Stimulated activated CD4-positive, alpha-beta T cell treated with anti-CD3 and anti-CD28 coated beads, Interleukin-4, amount 100 ng/mL, for 1 hour (primary cell): ENCODE results near the gene NSMF.

ENCODE experiments used
- DNase-seq: peaks from one replicate; pipeline ENCODE4 v3.0.0-alpha.2; 2020

NSMF gene

GRCh38 chr9:137444106-137444790 lies 14.9 kb downstream of the NSMF start:
- no peak for DNase-seq

- no peak for DNase-seq
Measured at GRCh38 chr9:137441935-137442321, 17.2 kb downstream of the NSMF start.

GRCh38 chr9:137441289-137441934 lies 17.7 kb downstream of the NSMF start, which contains the start of gene ENTPD8:
Gene ENTPD8 (minus strand): TSS chr9:137441357. CDS start chr9:137438285, 3,072 bp downstream.
- DNase-seq, result no peak

- no peak for DNase-seq
Measured at GRCh38 chr9:137439158-137439714, 19.9 kb downstream of the NSMF start.

- DNase-seq, result no peak
Measured at GRCh38 chr9:137438591-137439157, 20.5 kb downstream of the NSMF start.

- DNase-seq, result no peak
Measured at GRCh38 chr9:137437691-137438590, 21.2 kb downstream of the NSMF start.

GRCh38 chr9:137436761-137437600 lies 22.2 kb downstream of the NSMF start:
- DNase-seq, result no peak

- no peak for DNase-seq
Measured at GRCh38 chr9:137435980-137436760, 23.0 kb downstream of the NSMF start.

GRCh38 chr9:137435381-137435891 lies 23.7 kb downstream of the NSMF start:
- no peak for DNase-seq

- no peak for DNase-seq
Measured at GRCh38 chr9:137434498-137435380, 24.4 kb downstream of the NSMF start.

- DNase-seq, result no peak
Measured at GRCh38 chr9:137433916-137434431, 25.2 kb downstream of the NSMF start.

- no peak for DNase-seq
Measured at GRCh38 chr9:137433349-137433915, 25.7 kb downstream of the NSMF start.

- no peak for DNase-seq
Measured at GRCh38 chr9:137432687-137433348, 26.3 kb downstream of the NSMF start.

GRCh38 chr9:137431416-137431931 lies 27.7 kb downstream of the NSMF start:
- DNase-seq, result no peak

GRCh38 chr9:137430723-137431415 lies 28.3 kb downstream of the NSMF start:
- no peak for DNase-seq

- no peak for DNase-seq
Measured at GRCh38 chr9:137429974-137430722, 29.0 kb downstream of the NSMF start.

GRCh38 chr9:137429546-137429890 lies 29.6 kb downstream of the NSMF start:
- no peak for DNase-seq
